ENCODE data around the gene DCXR. TPM values are rescaled to one million over a fixed set of nuclear protein-coding genes. Genes with fewer than 3 reads are reported as not detected.

DCXR gene
- total and polyA plus RNA-seq, 2 of the 13 experiments (the other 11 are each of a cell fraction or from before 2014, with no cell fraction given): 287 to 311 TPM

DNA sequence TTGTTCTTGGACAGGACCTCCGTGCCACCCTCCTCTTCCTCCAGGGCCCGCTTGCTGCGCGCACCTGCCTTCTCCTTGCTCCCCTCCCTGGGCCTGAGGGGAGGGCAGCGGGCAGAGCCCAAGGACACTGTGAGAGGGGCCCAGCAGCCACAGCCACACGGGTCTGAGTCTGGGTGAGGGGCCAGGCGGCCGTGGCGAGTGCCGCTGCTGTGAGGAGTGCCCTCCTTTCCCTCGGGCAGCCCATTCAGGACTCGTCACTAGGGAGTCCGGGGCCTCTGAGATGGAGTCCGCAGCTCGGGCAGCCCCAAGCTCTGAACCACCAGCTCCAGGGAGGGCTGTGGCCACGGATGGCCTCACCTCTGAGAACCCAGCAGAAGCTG lies 22.5 kb upstream of the DCXR start (continued):
- TF ChIP-seq RBFOX2 (IDR thresholded peaks at IDR 0.05; ENCODE audit: low read depth, low read length) (peak; percentile 47; the same call in 1 of the 2 replicates), ZNF710 (CRISPR knock-in tag; IDR thresholded peaks at IDR 0.05; ENCODE audit: borderline replicate concordance) (no peak), ZHX1 (CRISPR knock-in tag; IDR thresholded peaks at IDR 0.05; ENCODE audit: low read depth) (0 out of 2 replicates have a peak, but pooled peaks have one; percentile 3), HMG20B (CRISPR knock-in tag; conservative IDR thresholded peaks at IDR 0.05) (no peak), CENPX (CRISPR knock-in tag; IDR thresholded peaks at IDR 0.05) (no peak), AHR (CRISPR knock-in tag; IDR thresholded peaks at IDR 0.05) (no peak), AGO1 (IDR thresholded peaks at IDR 0.05; ENCODE audit: low read depth, low read length, poor library complexity, severe bottlenecking) (peak; percentile 74), HOXA9 (CRISPR knock-in tag; IDR thresholded peaks at IDR 0.05; ENCODE audit: borderline replicate concordance) (no peak), DMAP1 (CRISPR knock-in tag; IDR thresholded peaks at IDR 0.05) (no peak)
- TF ChIP-seq, protein P1, sequence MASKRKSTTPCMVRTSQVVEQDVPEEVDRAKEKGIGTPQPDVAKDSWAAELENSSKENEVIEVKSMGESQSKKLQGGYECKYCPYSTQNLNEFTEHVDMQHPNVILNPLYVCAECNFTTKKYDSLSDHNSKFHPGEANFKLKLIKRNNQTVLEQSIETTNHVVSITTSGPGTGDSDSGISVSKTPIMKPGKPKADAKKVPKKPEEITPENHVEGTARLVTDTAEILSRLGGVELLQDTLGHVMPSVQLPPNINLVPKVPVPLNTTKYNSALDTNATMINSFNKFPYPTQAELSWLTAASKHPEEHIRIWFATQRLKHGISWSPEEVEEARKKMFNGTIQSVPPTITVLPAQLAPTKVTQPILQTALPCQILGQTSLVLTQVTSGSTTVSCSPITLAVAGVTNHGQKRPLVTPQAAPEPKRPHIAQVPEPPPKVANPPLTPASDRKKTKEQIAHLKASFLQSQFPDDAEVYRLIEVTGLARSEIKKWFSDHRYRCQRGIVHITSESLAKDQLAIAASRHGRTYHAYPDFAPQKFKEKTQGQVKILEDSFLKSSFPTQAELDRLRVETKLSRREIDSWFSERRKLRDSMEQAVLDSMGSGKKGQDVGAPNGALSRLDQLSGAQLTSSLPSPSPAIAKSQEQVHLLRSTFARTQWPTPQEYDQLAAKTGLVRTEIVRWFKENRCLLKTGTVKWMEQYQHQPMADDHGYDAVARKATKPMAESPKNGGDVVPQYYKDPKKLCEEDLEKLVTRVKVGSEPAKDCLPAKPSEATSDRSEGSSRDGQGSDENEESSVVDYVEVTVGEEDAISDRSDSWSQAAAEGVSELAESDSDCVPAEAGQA (IDR thresholded peaks at IDR 0.05; ENCODE audit: low read depth): no peak
- TF ChIP-seq, protein P1 (CRISPR knock-in tag; IDR thresholded peaks at IDR 0.05; ENCODE audit: borderline replicate concordance): no peak
- TF ChIP-seq, protein P2, sequence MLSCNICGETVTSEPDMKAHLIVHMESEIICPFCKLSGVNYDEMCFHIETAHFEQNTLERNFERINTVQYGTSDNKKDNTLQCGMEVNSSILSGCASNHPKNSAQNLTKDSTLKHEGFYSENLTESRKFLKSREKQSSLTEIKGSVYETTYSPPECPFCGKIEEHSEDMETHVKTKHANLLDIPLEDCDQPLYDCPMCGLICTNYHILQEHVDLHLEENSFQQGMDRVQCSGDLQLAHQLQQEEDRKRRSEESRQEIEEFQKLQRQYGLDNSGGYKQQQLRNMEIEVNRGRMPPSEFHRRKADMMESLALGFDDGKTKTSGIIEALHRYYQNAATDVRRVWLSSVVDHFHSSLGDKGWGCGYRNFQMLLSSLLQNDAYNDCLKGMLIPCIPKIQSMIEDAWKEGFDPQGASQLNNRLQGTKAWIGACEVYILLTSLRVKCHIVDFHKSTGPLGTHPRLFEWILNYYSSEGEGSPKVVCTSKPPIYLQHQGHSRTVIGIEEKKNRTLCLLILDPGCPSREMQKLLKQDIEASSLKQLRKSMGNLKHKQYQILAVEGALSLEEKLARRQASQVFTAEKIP (CRISPR knock-in tag; IDR thresholded peaks at IDR 0.05; ENCODE audit: borderline replicate concordance): no peak
